Stimulated activated effector memory CD8-positive, alpha-beta T cell treated with anti-CD3 and anti-CD28 coated beads, Interleukin-12 subunit alpha, Interleukin-12 subunit beta, amount 100 ng/mL, for 72 hours (primary cell): ENCODE data around the gene TTC7B.
"Not testable (repeated sequence)": the region's sequence is repeated elsewhere in the genome, so short reads cannot be mapped to it uniquely, and the experiment has no call there.

Source experiments
- ATAC-seq: fragments of 150-1000 bp; cut with Tn5 transposase; 2 replicates; pipeline ENCODE4 v1.10.0; 2021
- DNase-seq, 2 donors: peaks; one replicate each; pipeline ENCODE4 v3.0.0; 2021 to 2022; ENCODE audit warnings: low spot score in 2 of 2
- H3K27ac Mint-ChIP-seq: one replicate; pipeline ENCODE4 v1.8.0; 2022; ENCODE audit warnings: mild to moderate bottlenecking, mixed read lengths
- H3K36me3 Mint-ChIP-seq: one replicate; pipeline ENCODE4 v1.8.0; 2022; ENCODE audit warnings: mild to moderate bottlenecking, mixed read lengths
- H3K4me1 Mint-ChIP-seq: one replicate; pipeline ENCODE4 v1.8.0; 2022; ENCODE audit warnings: mixed read lengths
- H3K4me3 Mint-ChIP-seq: one replicate; pipeline ENCODE4 v1.8.0; 2022; ENCODE audit warnings: mild to moderate bottlenecking, mixed read lengths
- H3K9me3 Mint-ChIP-seq: one replicate; pipeline ENCODE4 v1.8.0; 2022; ENCODE audit warnings: mixed read lengths

Gene TTC7B

GRCh38 chr14:90539496-90539775 lies 276.8 kb downstream of the TTC7B start:
- no peak for ATAC-seq
- Mint-ChIP-seq H3K4me1 (peaks cover 14% of the 10 kb centered on the region), H3K4me3 (no peak overlapping the region)

GRCh38 chr14:90538716-90539495 lies 277.3 kb downstream of the TTC7B start:
- ATAC-seq: peak; percentile 12

More at GRCh38 chr14:90539496-90539775, 276.8 kb downstream of the TTC7B start:
- Mint-ChIP-seq H3K9me3 (no peaks in the 10 kb centered on the region), H3K36me3 (no peaks in the 10 kb centered on the region), H3K27ac (no peak overlapping the region)
- no peak for DNase-seq

GRCh38 chr14:90538095-90538494 lies 278.1 kb downstream of the TTC7B start:
- ATAC-seq (no peak), DNase-seq (no peak)
- Mint-ChIP-seq H3K4me3 (no peak overlapping the region), H3K27ac (no peak overlapping the region), H3K36me3 (no peaks in the 10 kb centered on the region), H3K9me3 (no peaks in the 10 kb centered on the region), H3K4me1 (peaks cover 27% of the 10 kb centered on the region)

More at GRCh38 chr14:90538716-90539495, 277.3 kb downstream of the TTC7B start:
- DNase-seq: no peak
- no peak overlapping the region for H3K27ac Mint-ChIP-seq
- H3K4me3 Mint-ChIP-seq: no peak overlapping the region
- no peaks in the 10 kb centered on the region for H3K36me3 Mint-ChIP-seq
- no peaks in the 10 kb centered on the region for H3K9me3 Mint-ChIP-seq
- H3K4me1 Mint-ChIP-seq: peaks cover 19% of the 10 kb centered on the region

- ATAC-seq: no peak
- Mint-ChIP-seq H3K9me3 (no peaks in the 10 kb centered on the region), H3K36me3 (no peaks in the 10 kb centered on the region), H3K4me3 (no peak overlapping the region), H3K27ac (no peak overlapping the region), H3K4me1 (peaks cover 28% of the 10 kb centered on the region)
- no peak for DNase-seq
Observed at GRCh38 chr14:90536511-90537191, 279.6 kb downstream of the TTC7B start.

GRCh38 chr14:90536092-90536491 lies 280.1 kb downstream of the TTC7B start:
- Mint-ChIP-seq H3K36me3 (no peaks in the 10 kb centered on the region), H3K4me1 (peaks cover 28% of the 10 kb centered on the region), H3K27ac (no peak overlapping the region), H3K9me3 (no peaks in the 10 kb centered on the region), H3K4me3 (no peak overlapping the region)
- ATAC-seq (no peak), DNase-seq (no peak)

- Mint-ChIP-seq H3K27ac (no peak overlapping the region), H3K4me3 (no peak overlapping the region), H3K36me3 (no peaks in the 10 kb centered on the region), H3K4me1 (peaks cover 28% of the 10 kb centered on the region), H3K9me3 (no peaks in the 10 kb centered on the region)
- ATAC-seq: no peak
- no peak for DNase-seq
Observed at GRCh38 chr14:90535556-90536090, 280.6 kb downstream of the TTC7B start.

- peaks cover 28% of the 10 kb centered on the region for H3K4me1 Mint-ChIP-seq
- H3K27ac Mint-ChIP-seq: no peak overlapping the region
- no peaks in the 10 kb centered on the region for H3K36me3 Mint-ChIP-seq
- no peak for DNase-seq
- no peaks in the 10 kb centered on the region for H3K9me3 Mint-ChIP-seq
- no peak for ATAC-seq
- H3K4me3 Mint-ChIP-seq: no peak overlapping the region
Observed at GRCh38 chr14:90534838-90535555, 281.2 kb downstream of the TTC7B start.

- Mint-ChIP-seq H3K36me3 (no peaks in the 10 kb centered on the region), H3K9me3 (no peaks in the 10 kb centered on the region), H3K27ac (peak overlapping the region; percentile 75), H3K4me1 (peaks cover 28% of the 10 kb centered on the region), H3K4me3 (no peak overlapping the region)
- DNase-seq (no peak), ATAC-seq (peak; percentile 35)
Observed at GRCh38 chr14:90534091-90534837, 282.0 kb downstream of the TTC7B start.

GRCh38 chr14:90533591-90534021 lies 282.6 kb downstream of the TTC7B start:
- no peak overlapping the region for H3K4me3 Mint-ChIP-seq
- peaks cover 28% of the 10 kb centered on the region for H3K4me1 Mint-ChIP-seq
- H3K27ac Mint-ChIP-seq: peak overlapping the region; percentile 75
- ATAC-seq (no peak), DNase-seq (no peak)
- no peaks in the 10 kb centered on the region for H3K36me3 Mint-ChIP-seq
- H3K9me3 Mint-ChIP-seq: no peaks in the 10 kb centered on the region

GRCh38 chr14:90532826-90533525 lies 283.3 kb downstream of the TTC7B start:
- ATAC-seq: no peak
- DNase-seq: no peak
- Mint-ChIP-seq H3K27ac (no peak overlapping the region), H3K4me1 (peaks cover 28% of the 10 kb centered on the region), H3K9me3 (no peaks in the 10 kb centered on the region), H3K36me3 (no peaks in the 10 kb centered on the region), H3K4me3 (no peak overlapping the region)

GRCh38 chr14:90531497-90531896 lies 284.7 kb downstream of the TTC7B start:
- Mint-ChIP-seq H3K36me3 (no peaks in the 10 kb centered on the region), H3K4me1 (peaks cover 27% of the 10 kb centered on the region), H3K4me3 (no peak overlapping the region), H3K9me3 (peaks cover 4% of the 10 kb centered on the region), H3K27ac (no peak overlapping the region)
- DNase-seq (no peak), ATAC-seq (no peak)

- DNase-seq (no peak), ATAC-seq (no peak)
- H3K4me1 Mint-ChIP-seq: peaks cover 19% of the 10 kb centered on the region
- H3K4me3 Mint-ChIP-seq: no peak overlapping the region
- peaks cover 4% of the 10 kb centered on the region for H3K9me3 Mint-ChIP-seq
- H3K36me3 Mint-ChIP-seq: no peaks in the 10 kb centered on the region
- no peak overlapping the region for H3K27ac Mint-ChIP-seq
Observed at GRCh38 chr14:90530523-90530922, 285.7 kb downstream of the TTC7B start.

- Mint-ChIP-seq H3K4me3 (no peak overlapping the region), H3K36me3 (no peaks in the 10 kb centered on the region), H3K9me3 (peaks cover 4% of the 10 kb centered on the region), H3K4me1 (no peaks in the 10 kb centered on the region), H3K27ac (no peak overlapping the region)
- DNase-seq: no peak
- no peak for ATAC-seq
Observed at GRCh38 chr14:90527978-90528377, 288.3 kb downstream of the TTC7B start.

- not testable (repeated sequence) for DNase-seq, H3K27ac Mint-ChIP-seq, H3K4me1 Mint-ChIP-seq, H3K4me3 Mint-ChIP-seq, H3K9me3 Mint-ChIP-seq, H3K36me3 Mint-ChIP-seq, ATAC-seq
Observed at GRCh38 chr14:90526536-90526935, 289.7 kb downstream of the TTC7B start.
